BLaER1 (cell line): ENCODE measurements around the gene LETM1.
A peak's percentile ranks its signal among the peaks of the same experiment; 100 is the strongest.

Experiments
- H3K27ac ChIP-seq: shearing (Covaris generic); formaldehyde crosslinking; 2 replicates; pipeline ENCODE4 v1.8.1; 2022
- H3K27me3 ChIP-seq: shearing (Covaris generic); formaldehyde crosslinking; 2 replicates; pipeline ENCODE4 v1.8.1; 2022
- H3K36me3 ChIP-seq: shearing (Covaris generic); formaldehyde crosslinking; 2 replicates; pipeline ENCODE4 v1.8.1; 2022
- H3K4me1 ChIP-seq: shearing (Covaris generic); formaldehyde crosslinking; 2 replicates; pipeline ENCODE4 v1.8.1; 2022
- H3K4me2 ChIP-seq: shearing (Covaris generic); formaldehyde crosslinking; 2 replicates; pipeline ENCODE4 v1.8.1; 2022
- H3K4me3 ChIP-seq: shearing (Covaris generic); formaldehyde crosslinking; 2 replicates; pipeline ENCODE4 v1.8.1; 2022
- H3K9ac ChIP-seq: shearing (Covaris generic); formaldehyde crosslinking; 2 replicates; pipeline ENCODE4 v1.8.1; 2022
- H3K9me3 ChIP-seq: shearing (Covaris generic); formaldehyde crosslinking; 2 replicates; pipeline ENCODE4 v1.8.1; 2022
- H4K20me1 ChIP-seq: shearing (Covaris generic); formaldehyde crosslinking; 2 replicates; pipeline ENCODE4 v1.8.1; 2022
- Cebpa-rat ChIP-seq: shearing (Covaris generic); IDR thresholded peaks from 2 replicates; pipeline ENCODE4 v1.8.1; 2022

The LETM1 gene

DNA sequence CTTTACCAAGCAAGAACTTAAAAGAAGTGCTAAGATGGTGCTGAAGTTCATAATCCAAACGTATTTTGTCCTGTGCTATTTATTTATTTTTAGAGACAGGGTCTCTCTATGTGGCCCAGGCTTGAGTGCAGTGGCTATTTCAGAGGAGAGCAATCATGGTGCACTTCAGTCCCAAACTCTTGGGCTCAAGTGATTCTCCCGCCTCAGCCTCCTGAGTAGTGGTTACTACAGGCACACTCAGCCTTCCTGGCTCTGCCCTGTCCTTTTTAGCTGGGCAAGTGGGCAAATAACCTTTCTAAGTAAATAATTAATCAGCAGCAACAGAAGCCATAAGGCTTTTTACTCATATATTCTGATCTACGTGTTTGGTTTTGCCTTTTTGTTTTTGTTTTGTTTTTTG, 17.8 kb upstream of the LETM1 start:
- no peak overlapping the region for H3K4me3 ChIP-seq
- 0 out of 2 replicates have a peak overlapping the region, but pooled peaks have one; percentile 19 for H3K27ac ChIP-seq
- H3K4me2 ChIP-seq = peak overlapping the region; percentile 90
- no peaks in the 10 kb centered on the region for H3K9me3 ChIP-seq
- TF ChIP-seq Cebpa-rat = no peak
- no peak overlapping the region for H3K9ac ChIP-seq
- peaks cover 62% of the 10 kb centered on the region for H4K20me1 ChIP-seq
- peaks cover 47% of the 10 kb centered on the region for H3K4me1 ChIP-seq
- H3K36me3 ChIP-seq = peaks cover 13% of the 10 kb centered on the region
- no peaks in the 10 kb centered on the region for H3K27me3 ChIP-seq

DNA sequence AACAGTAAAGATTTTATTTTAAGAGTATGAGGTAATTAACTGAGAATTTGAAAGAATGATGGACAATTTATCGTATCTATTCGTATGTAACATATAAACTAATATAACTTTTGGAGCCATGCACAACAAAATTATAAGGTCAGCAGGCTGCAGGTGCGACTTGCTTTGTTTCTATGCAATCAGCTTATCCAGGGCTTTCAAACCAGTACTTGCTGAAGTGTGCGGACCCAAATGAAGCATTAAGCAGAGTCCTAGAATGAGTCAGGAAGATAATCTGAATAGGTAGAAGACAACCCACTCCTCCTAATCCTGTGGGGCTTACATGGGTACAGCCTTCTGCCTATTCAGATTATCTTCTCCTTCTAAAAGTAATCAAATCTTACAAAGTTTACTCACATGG, 17.3 kb upstream of the LETM1 start:
- peaks cover 47% of the 10 kb centered on the region for H3K4me1 ChIP-seq
- H3K36me3 ChIP-seq = peaks cover 13% of the 10 kb centered on the region
- no peaks in the 10 kb centered on the region for H3K9me3 ChIP-seq
- no peaks in the 10 kb centered on the region for H3K27me3 ChIP-seq
- 0 out of 2 replicates have a peak overlapping the region, but pooled peaks have one; percentile 93 for H3K4me3 ChIP-seq
- peaks cover 57% of the 10 kb centered on the region for H4K20me1 ChIP-seq
- H3K27ac ChIP-seq = peak overlapping the region; percentile 19; the same call in 1 of the 2 replicates
- TF ChIP-seq Cebpa-rat = no peak
- peak overlapping the region; percentile 90 for H3K4me2 ChIP-seq
- peak overlapping the region; percentile 97 for H3K9ac ChIP-seq

DNA sequence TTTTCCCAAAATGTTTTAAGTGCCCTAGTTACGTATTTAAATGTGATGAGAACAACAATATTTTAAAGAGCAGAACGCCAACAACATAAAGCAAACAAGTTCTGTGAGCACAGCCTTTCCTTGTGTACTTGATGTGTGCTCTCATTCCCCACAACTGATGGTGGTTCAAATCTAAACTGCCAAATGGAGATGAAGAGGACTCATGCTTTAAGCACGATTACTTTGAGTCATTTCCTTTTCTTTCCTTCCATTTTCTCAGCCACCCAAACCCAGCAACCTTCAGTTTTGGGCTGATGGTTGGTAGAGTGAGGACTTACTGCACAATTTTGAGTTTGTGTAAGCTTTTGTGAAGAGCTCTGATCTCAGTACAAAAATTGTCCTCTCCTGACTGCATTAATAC, 16.9 kb upstream of the LETM1 start:
- H3K27ac ChIP-seq = peak overlapping the region; percentile 19
- H3K9me3 ChIP-seq = no peaks in the 10 kb centered on the region
- H3K4me1 ChIP-seq = peaks cover 47% of the 10 kb centered on the region
- H4K20me1 ChIP-seq = peaks cover 53% of the 10 kb centered on the region
- no peak for TF ChIP-seq Cebpa-rat
- peak overlapping the region; percentile 97 for H3K9ac ChIP-seq
- peaks cover 13% of the 10 kb centered on the region for H3K36me3 ChIP-seq
- H3K4me3 ChIP-seq = peak overlapping the region; percentile 93
- H3K27me3 ChIP-seq = no peaks in the 10 kb centered on the region
- H3K4me2 ChIP-seq = peak overlapping the region; percentile 90

DNA sequence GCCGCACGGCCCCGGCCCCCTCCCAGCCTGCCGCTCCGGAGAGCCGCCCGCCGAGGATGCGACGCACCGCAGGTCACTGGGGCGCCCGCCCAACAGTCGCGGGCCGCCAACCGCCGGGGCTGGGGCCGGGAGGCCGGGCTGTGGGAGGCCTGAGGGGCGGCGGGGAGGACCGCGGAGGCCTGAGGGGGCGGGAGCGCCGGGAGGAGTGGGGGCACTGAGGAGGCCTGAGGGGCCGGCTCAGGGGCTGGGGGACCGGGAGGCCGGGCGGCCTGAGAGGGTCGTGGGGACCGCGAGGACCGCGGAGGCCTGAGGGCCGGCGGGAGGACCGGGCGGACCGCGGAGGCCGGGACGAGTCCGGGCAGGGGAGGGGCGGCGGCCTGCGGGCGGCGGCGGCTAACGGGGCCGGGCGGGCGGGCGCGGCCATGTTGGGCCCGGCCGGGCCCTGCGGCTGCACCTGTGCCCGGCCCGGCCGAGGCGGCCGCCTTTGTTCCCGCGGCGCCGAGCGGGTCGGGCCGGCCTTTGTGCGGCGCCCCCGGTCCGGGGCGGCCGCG, 15.6 kb upstream of the LETM1 start:
- Histone ChIP-seq H3K4me1 (peaks cover 40% of the 10 kb centered on the region), H3K27me3 (no peaks in the 10 kb centered on the region), H3K9ac (peak overlapping the region; percentile 97), H3K27ac (peak overlapping the region; percentile 97), H3K4me3 (peak overlapping the region; percentile 93), H4K20me1 (peaks cover 40% of the 10 kb centered on the region), H3K4me2 (peak overlapping the region; percentile 90), H3K36me3 (peaks cover 5% of the 10 kb centered on the region; the same call in 1 of the 2 replicates), H3K9me3 (no peaks in the 10 kb centered on the region)
- TF ChIP-seq Cebpa-rat = no peak

DNA sequence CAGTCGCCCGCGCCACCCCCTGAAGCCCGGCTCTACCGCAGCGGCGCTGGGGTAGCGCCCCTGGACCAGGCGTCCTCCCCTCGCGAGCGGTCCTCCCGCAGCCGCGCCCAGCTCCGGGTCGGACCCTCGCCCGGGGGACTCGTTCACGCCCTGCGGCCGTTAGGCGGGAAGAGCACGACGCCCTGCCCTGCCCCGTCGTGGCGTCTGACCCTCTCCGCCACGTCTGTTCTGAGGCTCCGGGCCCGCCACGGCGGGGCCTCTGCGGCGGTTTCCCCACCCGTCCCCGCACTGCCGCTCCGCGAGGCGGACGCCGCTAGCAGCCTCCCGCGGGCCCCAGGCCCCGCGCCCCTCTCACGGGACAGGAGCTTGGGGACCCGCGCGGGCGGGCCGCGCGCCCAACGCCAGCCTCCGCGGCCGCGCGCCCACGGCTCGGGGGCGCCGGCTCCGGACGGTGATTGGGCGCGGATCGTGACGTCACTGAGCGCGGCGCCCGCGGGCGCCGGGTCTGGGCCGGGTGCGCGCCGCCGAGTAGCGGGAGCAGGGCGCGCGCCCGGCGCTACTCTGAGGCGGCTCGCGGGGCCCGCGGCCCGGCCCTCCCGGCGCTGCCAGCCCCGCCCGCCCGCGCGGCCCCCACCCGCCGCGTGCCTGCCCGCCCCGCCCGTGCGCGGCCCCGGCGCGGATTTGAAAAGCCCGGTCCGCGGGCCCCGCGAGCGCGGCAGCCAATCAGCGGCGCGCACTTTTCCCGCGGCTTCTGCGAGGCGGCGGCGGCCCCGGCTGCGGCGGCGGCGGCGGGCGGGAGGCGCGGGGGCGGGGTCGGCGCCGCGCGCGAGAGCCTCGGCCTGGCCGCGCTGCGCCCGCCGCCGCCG, 14.9 kb upstream of the LETM1 start, which contains the start of gene NSD2:
Gene NSD2, plus strand, starts transcription at position 816 of the 866 bp plus-strand sequence. CDS start 29,262 bp downstream, outside the sequence.
- Histone ChIP-seq H3K4me1 (peaks cover 40% of the 10 kb centered on the region), H3K27ac (peak within 1 kb of the TSS; percentile 99), H3K27me3 (no peaks in the 10 kb centered on the region)

DNA sequence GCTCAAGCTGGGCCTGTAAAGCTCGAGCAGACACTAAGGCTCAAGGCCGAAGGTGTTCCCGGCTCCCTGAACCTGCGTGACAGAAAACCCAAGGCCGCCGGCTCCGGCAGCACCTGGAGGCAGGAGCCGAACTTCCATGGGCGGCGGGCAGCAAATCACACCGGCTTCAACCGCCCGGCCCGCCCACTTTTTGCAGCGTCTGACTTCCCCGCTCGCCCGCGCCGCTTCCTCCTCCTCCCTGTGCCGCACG, 14.3 kb upstream of the LETM1 start:
- H3K4me1 ChIP-seq = peaks cover 38% of the 10 kb centered on the region
- H3K27me3 ChIP-seq = no peaks in the 10 kb centered on the region
- peak overlapping the region; percentile 93 for H3K4me3 ChIP-seq
- peak overlapping the region; percentile 97 for H3K9ac ChIP-seq
- no peaks in the 10 kb centered on the region for H3K9me3 ChIP-seq
- H3K27ac ChIP-seq = peak overlapping the region; percentile 99
- peak overlapping the region; percentile 96 for H3K4me2 ChIP-seq
- H3K36me3 ChIP-seq = peaks cover 5% of the 10 kb centered on the region; the same call in 1 of the 2 replicates
- peaks cover 27% of the 10 kb centered on the region for H4K20me1 ChIP-seq
- no peak for TF ChIP-seq Cebpa-rat

More for the DNA sequence above, 14.9 kb upstream of the LETM1 start, which contains the start of gene NSD2:
- no peak for TF ChIP-seq Cebpa-rat
- Histone ChIP-seq H3K36me3 (peaks cover 5% of the 10 kb centered on the region; the same call in 1 of the 2 replicates), H3K4me2 (peak within 1 kb of the TSS; percentile 96), H4K20me1 (peaks cover 32% of the 10 kb centered on the region), H3K9ac (peak within 1 kb of the TSS; percentile 97), H3K9me3 (no peaks in the 10 kb centered on the region), H3K4me3 (peak within 1 kb of the TSS; percentile 93)

DNA sequence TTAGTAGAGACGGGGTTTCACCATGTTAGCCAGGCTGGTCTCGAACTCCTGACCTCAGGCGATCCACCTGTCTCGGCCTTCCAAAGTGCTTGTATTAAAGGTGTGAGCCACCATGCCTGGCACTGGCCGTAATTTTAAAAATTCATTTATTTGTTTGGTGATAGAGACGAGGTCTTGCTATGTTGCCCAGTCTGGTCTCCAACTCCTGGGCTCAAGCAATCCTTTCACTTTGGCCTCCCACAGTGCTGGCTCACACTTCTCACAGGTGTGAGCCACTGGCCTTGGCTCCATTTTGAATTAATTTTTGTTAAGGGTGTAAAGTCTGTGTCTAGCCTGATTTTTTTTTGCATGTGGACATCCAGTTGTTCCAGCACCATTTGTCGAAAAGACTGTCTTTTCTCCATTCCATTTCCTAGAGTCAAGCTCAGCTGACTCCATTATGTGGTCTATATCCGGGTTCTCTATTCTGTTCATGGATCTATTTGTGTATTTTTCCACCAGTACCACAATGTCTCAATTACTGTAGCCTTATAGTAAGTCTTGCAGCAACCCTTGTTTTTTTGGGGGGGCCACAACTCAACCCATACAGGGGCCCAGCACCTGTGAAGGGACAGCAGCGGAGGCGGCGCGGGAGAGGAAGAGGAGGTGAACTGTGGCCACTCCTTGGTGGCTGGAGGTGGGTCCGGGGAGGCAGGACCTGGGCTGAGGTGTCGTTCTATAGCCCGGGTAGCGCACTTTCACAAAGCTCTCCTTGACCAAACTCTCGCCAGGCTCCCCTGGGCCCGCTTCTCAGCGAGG, 13.8 kb upstream of the LETM1 start:
- no peaks in the 10 kb centered on the region for H3K27me3 ChIP-seq
- H3K9me3 ChIP-seq = no peaks in the 10 kb centered on the region
- peak overlapping the region; percentile 97 for H3K9ac ChIP-seq
- peaks cover 5% of the 10 kb centered on the region; the same call in 1 of the 2 replicates for H3K36me3 ChIP-seq
- peaks cover 35% of the 10 kb centered on the region for H3K4me1 ChIP-seq
- TF ChIP-seq Cebpa-rat = no peak
- H3K27ac ChIP-seq = peak overlapping the region; percentile 99
- H4K20me1 ChIP-seq = peaks cover 21% of the 10 kb centered on the region
- H3K4me3 ChIP-seq = peak overlapping the region; percentile 93
- peak overlapping the region; percentile 96 for H3K4me2 ChIP-seq

DNA sequence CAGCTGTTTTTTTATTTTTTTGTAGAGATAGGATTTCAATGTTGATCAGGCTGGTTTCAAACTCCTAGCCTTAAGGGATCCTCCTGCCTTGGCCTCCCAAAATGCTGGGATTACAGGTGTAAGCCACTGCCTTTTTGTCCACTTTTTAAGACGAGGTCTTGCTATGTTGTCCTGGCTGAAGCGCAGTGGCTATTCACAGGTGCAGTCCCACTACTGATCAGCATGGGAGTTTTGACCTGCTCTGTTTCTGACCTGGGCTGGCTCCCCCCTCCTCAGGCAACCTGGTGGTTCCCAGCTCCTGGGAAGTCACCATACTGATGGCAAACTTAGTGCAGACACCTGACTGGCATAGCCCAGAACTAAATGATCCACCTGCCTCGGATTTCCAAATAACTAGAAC, 13.0 kb upstream of the LETM1 start:
- Histone ChIP-seq H3K4me1 (peaks cover 35% of the 10 kb centered on the region), H3K36me3 (no peaks in the 10 kb centered on the region), H4K20me1 (peaks cover 13% of the 10 kb centered on the region), H3K27ac (no peak overlapping the region), H3K4me2 (no peak overlapping the region), H3K9me3 (no peaks in the 10 kb centered on the region), H3K27me3 (no peaks in the 10 kb centered on the region), H3K4me3 (no peak overlapping the region), H3K9ac (no peak overlapping the region)
- TF ChIP-seq Cebpa-rat = no peak

DNA sequence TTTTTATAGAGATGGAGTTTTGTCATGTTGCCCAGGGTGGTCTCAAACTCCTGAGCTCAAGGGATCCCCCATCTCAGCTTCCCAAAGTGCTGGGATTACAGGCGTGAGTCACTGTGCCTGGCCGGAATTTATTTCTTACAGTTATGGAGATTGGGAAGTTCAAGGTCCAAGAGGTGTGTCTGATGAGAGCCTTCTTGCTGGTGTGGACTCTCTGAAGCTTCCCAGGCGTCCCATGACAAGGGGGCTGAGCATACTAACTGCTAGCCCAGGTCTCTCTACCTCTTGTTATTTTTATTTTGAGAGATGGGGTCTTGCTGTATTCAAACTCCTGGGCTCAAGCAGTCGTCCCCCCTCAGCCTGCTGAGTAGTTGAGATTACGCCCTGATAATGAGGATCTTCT, 12.3 kb upstream of the LETM1 start:
- no peak for TF ChIP-seq Cebpa-rat
- H3K4me2 ChIP-seq = no peak overlapping the region
- H3K4me1 ChIP-seq = peaks cover 35% of the 10 kb centered on the region
- H3K36me3 ChIP-seq = no peaks in the 10 kb centered on the region
- H3K27ac ChIP-seq = no peak overlapping the region
- H3K9ac ChIP-seq = no peak overlapping the region
- H3K27me3 ChIP-seq = no peaks in the 10 kb centered on the region
- H3K9me3 ChIP-seq = no peaks in the 10 kb centered on the region
- H4K20me1 ChIP-seq = peaks cover 7% of the 10 kb centered on the region
- no peak overlapping the region for H3K4me3 ChIP-seq
